Activated CD4-positive, alpha-beta T cell treated with anti-CD3 and anti-CD28 coated beads for 48 hours (primary cell): ENCODE data around the gene ATP6V0E1.
"Not testable (repeated sequence)": the region's sequence is repeated elsewhere in the genome, so short reads cannot be mapped to it uniquely, and the experiment has no call there.

Experiments
- DNase-seq: peaks from one replicate; pipeline ENCODE4 v3.0.0-alpha.2; 2020

The ATP6V0E1 gene

GRCh38 chr5:173041881-173042762, 58.6 kb downstream of the ATP6V0E1 start:
- DNase-seq = no peak

- DNase-seq = no peak
Observed at GRCh38 chr5:173042763-173043107, 59.2 kb downstream of the ATP6V0E1 start.

- no peak for DNase-seq
Observed at GRCh38 chr5:173045474-173045873, 61.9 kb downstream of the ATP6V0E1 start.

- not testable (repeated sequence) for DNase-seq
Observed at GRCh38 chr5:173047096-173047837, 63.7 kb downstream of the ATP6V0E1 start.

GRCh38 chr5:173047838-173048105, 64.2 kb downstream of the ATP6V0E1 start:
- DNase-seq = no peak

- DNase-seq = no peak
Observed at GRCh38 chr5:173050791-173051190, 67.2 kb downstream of the ATP6V0E1 start.

- DNase-seq = no peak
Observed at GRCh38 chr5:173051746-173052145, 68.2 kb downstream of the ATP6V0E1 start.

- DNase-seq = no peak
Observed at GRCh38 chr5:173053041-173053440, 69.5 kb downstream of the ATP6V0E1 start.

- DNase-seq = no peak
Observed at GRCh38 chr5:173055042-173055721, 71.6 kb downstream of the ATP6V0E1 start.

- no peak for DNase-seq
Observed at GRCh38 chr5:173055722-173055982, 72.1 kb downstream of the ATP6V0E1 start.

- peak; percentile 98 for DNase-seq
Observed at GRCh38 chr5:173055983-173056782, 72.6 kb downstream of the ATP6V0E1 start, which contains the start of gene CREBRF. Gene CREBRF (plus strand): TSS chr5:173056352. CDS start chr5:173080776, 24,424 bp downstream.

GRCh38 chr5:173056783-173057061, 73.2 kb downstream of the ATP6V0E1 start:
- no peak for DNase-seq

- DNase-seq = peak; percentile 100
Observed at GRCh38 chr5:173057062-173057924, 73.7 kb downstream of the ATP6V0E1 start.

GRCh38 chr5:173062141-173062540, 78.6 kb downstream of the ATP6V0E1 start:
- no peak for DNase-seq

GRCh38 chr5:173065155-173065554, 81.6 kb downstream of the ATP6V0E1 start:
- no peak for DNase-seq

GRCh38 chr5:173069671-173070070, 86.1 kb downstream of the ATP6V0E1 start:
- no peak for DNase-seq

GRCh38 chr5:173075137-173075843, 91.7 kb downstream of the ATP6V0E1 start:
- DNase-seq = no peak

GRCh38 chr5:173075970-173076369, 92.4 kb downstream of the ATP6V0E1 start:
- DNase-seq = no peak

- DNase-seq = not testable (repeated sequence)
Observed at GRCh38 chr5:173076471-173076870, 92.9 kb downstream of the ATP6V0E1 start.

GRCh38 chr5:173078878-173079277, 95.3 kb downstream of the ATP6V0E1 start:
- no peak for DNase-seq
